WERI-Rb-1 (cell line): ENCODE data around the gene DPH6.
"Not testable (repeated sequence)": the region's sequence is repeated elsewhere in the genome, so short reads cannot be mapped to it uniquely, and the experiment has no call there.

Experiments used
- DNase-seq: peaks from one replicate; pipeline ENCODE4 v3.0.0-alpha.2; 2020
- H3K27ac ChIP-seq: fragments of 250-450 bp; sonication (Bioruptor Pico); 2 replicates; pipeline ENCODE4 v1.5.1; 2020; ENCODE audit warnings: mild to moderate bottlenecking, moderate library complexity
- H3K27me3 ChIP-seq: fragments of 250-450 bp; sonication (Bioruptor Pico); 2 replicates; pipeline ENCODE4 v1.5.1; 2021; ENCODE audit warnings: mild to moderate bottlenecking, low read depth, moderate library complexity; ENCODE audit not compliant: insufficient read depth, severe bottlenecking
- H3K36me3 ChIP-seq: fragments of 250-450 bp; sonication (Bioruptor Pico); 2 replicates; pipeline ENCODE4 v1.5.1; 2020; ENCODE audit warnings: mild to moderate bottlenecking, moderate library complexity
- H3K4me3 ChIP-seq: 2 replicates; pipeline ENCODE4 v1.5.1; 2011; ENCODE audit warnings: low read depth, mild to moderate bottlenecking, control low read depth, low read length
- H3K9me3 ChIP-seq: fragments of 250-450 bp; sonication (Bioruptor Pico); 2 replicates; pipeline ENCODE4 v1.5.1; 2021; ENCODE audit warnings: mild to moderate bottlenecking, moderate library complexity; ENCODE audit not compliant: severe bottlenecking
- TF ChIP-seq, protein P1 (sequence below): IDR thresholded peaks from 2 replicates; pipeline ENCODE4 v1.5.1; 2011; ENCODE audit warnings: low read depth, mild to moderate bottlenecking, control low read depth, inconsistent platforms, low read length

The DPH6 gene

GRCh38 chr15:35545824-35546510 lies at the start of gene DPH6:
Gene DPH6 (minus strand): TSS chr15:35546165. CDS start chr15:35546141, 24 bp downstream.
- Histone ChIP-seq H3K4me3 (peak within 1 kb of the TSS; percentile 54), H3K36me3 (no peaks in the 10 kb centered on the region), H3K27ac (peak within 1 kb of the TSS; percentile 97), H3K27me3 (no peaks in the 10 kb centered on the region), H3K9me3 (no peaks in the 10 kb centered on the region)
- peak; percentile 91 for DNase-seq
- TF ChIP-seq, protein P1, sequence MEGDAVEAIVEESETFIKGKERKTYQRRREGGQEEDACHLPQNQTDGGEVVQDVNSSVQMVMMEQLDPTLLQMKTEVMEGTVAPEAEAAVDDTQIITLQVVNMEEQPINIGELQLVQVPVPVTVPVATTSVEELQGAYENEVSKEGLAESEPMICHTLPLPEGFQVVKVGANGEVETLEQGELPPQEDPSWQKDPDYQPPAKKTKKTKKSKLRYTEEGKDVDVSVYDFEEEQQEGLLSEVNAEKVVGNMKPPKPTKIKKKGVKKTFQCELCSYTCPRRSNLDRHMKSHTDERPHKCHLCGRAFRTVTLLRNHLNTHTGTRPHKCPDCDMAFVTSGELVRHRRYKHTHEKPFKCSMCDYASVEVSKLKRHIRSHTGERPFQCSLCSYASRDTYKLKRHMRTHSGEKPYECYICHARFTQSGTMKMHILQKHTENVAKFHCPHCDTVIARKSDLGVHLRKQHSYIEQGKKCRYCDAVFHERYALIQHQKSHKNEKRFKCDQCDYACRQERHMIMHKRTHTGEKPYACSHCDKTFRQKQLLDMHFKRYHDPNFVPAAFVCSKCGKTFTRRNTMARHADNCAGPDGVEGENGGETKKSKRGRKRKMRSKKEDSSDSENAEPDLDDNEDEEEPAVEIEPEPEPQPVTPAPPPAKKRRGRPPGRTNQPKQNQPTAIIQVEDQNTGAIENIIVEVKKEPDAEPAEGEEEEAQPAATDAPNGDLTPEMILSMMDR: no peak

DNA sequence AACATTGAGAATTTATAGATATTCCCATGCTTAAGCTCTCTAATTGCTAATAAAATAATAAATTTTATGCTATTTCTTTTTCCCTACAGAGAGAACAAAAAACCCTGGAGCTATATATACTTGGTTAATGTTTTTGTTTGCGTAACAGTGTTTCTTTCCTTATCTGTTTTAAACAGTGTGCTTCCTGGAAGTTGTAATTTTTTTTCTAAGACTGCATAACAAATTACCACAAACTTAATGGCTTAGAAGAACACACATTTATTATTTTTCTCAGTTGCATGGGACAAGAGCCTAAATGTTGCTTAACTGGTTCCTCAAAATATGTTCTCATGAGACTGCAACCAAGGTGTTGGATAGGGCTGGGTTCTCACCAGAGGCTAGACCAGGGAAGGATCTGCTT lies 49.7 kb upstream of the DPH6 start:
- no peak for DNase-seq
- H3K36me3 ChIP-seq: no peaks in the 10 kb centered on the region
- no peak overlapping the region for H3K4me3 ChIP-seq
- H3K27me3 ChIP-seq: no peaks in the 10 kb centered on the region
- TF ChIP-seq, protein P1: no peak
- no peak overlapping the region for H3K27ac ChIP-seq
- no peaks in the 10 kb centered on the region for H3K9me3 ChIP-seq

- not testable (repeated sequence) for H3K27ac ChIP-seq, DNase-seq, H3K4me3 ChIP-seq, H3K36me3 ChIP-seq, H3K9me3 ChIP-seq, H3K27me3 ChIP-seq
Observed at GRCh38 chr15:35591987-35592386, 46.0 kb upstream of the DPH6 start.

DNA sequence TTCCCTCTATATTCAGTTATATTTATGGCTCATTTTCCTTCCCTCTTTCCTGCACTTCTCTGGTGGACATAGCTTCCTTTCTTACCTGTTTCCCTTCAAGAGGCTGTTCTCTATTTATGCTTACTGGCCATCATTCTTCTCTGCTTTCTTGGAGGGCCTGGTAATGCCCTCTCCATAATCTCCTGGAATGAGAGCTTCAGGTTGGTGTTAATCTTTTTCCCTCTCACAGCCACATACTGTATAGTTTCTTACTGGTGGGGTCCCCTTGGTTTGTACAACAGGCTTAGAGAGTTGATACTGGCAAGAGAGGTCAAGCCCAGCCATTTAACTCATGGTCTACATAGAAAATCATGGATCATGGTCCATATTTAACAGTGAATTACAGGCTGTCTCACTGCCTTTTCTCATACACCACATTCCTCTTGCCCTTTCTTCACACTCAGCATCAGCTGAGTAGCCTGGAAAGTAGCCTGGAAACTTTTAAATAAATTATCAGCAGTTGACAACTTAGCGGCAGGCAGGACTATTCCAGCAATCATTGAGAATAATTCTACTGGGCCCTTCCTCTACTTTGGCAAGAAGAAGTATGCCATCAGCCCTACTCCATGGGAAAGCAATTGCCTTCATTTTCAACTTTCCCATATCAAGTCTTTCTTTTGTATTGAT lies 38.0 kb upstream of the DPH6 start:
- Histone ChIP-seq H3K36me3 (no peaks in the 10 kb centered on the region), H3K9me3 (no peaks in the 10 kb centered on the region), H3K27ac (no peak overlapping the region), H3K4me3 (no peak overlapping the region), H3K27me3 (no peaks in the 10 kb centered on the region)
- TF ChIP-seq, protein P1: no peak
- no peak for DNase-seq

GRCh38 chr15:35580606-35581005 lies 34.6 kb upstream of the DPH6 start:
- no peak overlapping the region for H3K4me3 ChIP-seq
- no peaks in the 10 kb centered on the region for H3K36me3 ChIP-seq
- H3K27ac ChIP-seq: no peak overlapping the region
- TF ChIP-seq, protein P1: no peak
- no peaks in the 10 kb centered on the region for H3K27me3 ChIP-seq
- H3K9me3 ChIP-seq: no peaks in the 10 kb centered on the region
- DNase-seq: no peak

DNA sequence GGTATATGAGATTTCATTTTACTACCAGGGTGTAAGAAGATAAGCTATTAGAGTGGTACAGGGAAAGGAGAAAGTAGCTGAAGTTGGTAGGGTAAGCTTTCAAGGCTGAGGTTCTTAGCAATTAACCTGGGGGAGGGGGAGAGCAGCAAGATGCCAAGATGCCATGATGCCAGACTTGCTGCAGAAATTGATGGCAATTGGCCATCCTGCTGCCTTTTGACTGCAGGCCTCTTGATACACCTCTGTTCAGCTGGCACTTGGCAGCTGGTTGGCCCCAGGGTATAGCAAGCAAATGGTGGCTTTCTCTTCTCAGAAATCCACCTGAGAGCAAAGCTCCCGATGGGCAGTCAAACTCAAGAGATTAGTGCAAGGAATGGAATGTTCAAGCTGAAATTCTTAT lies 21.4 kb upstream of the DPH6 start:
- TF ChIP-seq, protein P1: no peak
- no peak for DNase-seq
- no peaks in the 10 kb centered on the region for H3K36me3 ChIP-seq

More for the DNA sequence above, 21.4 kb upstream of the DPH6 start:
- Histone ChIP-seq H3K9me3 (no peaks in the 10 kb centered on the region), H3K27ac (no peak overlapping the region), H3K27me3 (no peaks in the 10 kb centered on the region), H3K4me3 (no peak overlapping the region)
